H9 (cell line): ENCODE results near the gene SKIDA1. TPM values are rescaled to one million over a fixed set of nuclear protein-coding genes. Genes with fewer than 3 reads are reported as not detected.

ENCODE experiments used
- DNase-seq: peaks from one replicate; pipeline ENCODE4 v3.0.0-alpha.2; 2017
- H2AFZ ChIP-seq: one replicate; pipeline ENCODE4 v1.6.1; 2013; ENCODE audit warnings: mild to moderate bottlenecking, low read length, control low read depth, moderate library complexity
- H2AK5ac ChIP-seq: 2 replicates; pipeline ENCODE4 v1.6.1; 2013; ENCODE audit warnings: low read length, control low read depth, mixed read lengths; ENCODE audit not compliant: insufficient read length
- H2BK120ac ChIP-seq: one replicate; pipeline ENCODE4 v1.6.1; 2013; ENCODE audit warnings: low read depth, mild to moderate bottlenecking, low read length, control low read depth, inconsistent platforms; ENCODE audit not compliant: poor library complexity, severe bottlenecking
- H2BK12ac ChIP-seq: 2 replicates; pipeline ENCODE4 v1.6.1; 2013; ENCODE audit warnings: low read length, control low read depth, mixed read lengths, low read depth; ENCODE audit not compliant: insufficient read length
- H2BK15ac ChIP-seq: 2 replicates; pipeline ENCODE4 v1.6.1; 2013; ENCODE audit warnings: low read depth, low read length, control low read depth
- H2BK20ac ChIP-seq: one replicate; pipeline ENCODE4 v1.6.1; 2013; ENCODE audit warnings: low read depth, mild to moderate bottlenecking, low read length, control low read depth, inconsistent platforms; ENCODE audit not compliant: poor library complexity, severe bottlenecking
- H2BK5ac ChIP-seq: 2 replicates; pipeline ENCODE4 v1.6.1; 2013; ENCODE audit warnings: low read length, control low read depth, mixed read lengths; ENCODE audit not compliant: insufficient read length
- H3K14ac ChIP-seq: 2 replicates; pipeline ENCODE4 v1.6.1; 2013; ENCODE audit warnings: low read length, control low read depth; ENCODE audit not compliant: insufficient read depth
- H3K18ac ChIP-seq: 2 replicates; pipeline ENCODE4 v1.6.1; 2013; ENCODE audit warnings: low read depth, mild to moderate bottlenecking, mixed read lengths, low read length, control low read depth; ENCODE audit not compliant: insufficient read length
- H3K23ac ChIP-seq: 2 replicates; pipeline ENCODE4 v1.6.1; 2013; ENCODE audit warnings: low read length, control low read depth, mixed read lengths, low read depth; ENCODE audit not compliant: insufficient read length
- H3K23me2 ChIP-seq: 2 replicates; pipeline ENCODE4 v1.6.1; 2013; ENCODE audit warnings: low read depth, mild to moderate bottlenecking, mixed read lengths, low read length, control low read depth; ENCODE audit not compliant: insufficient read length, poor library complexity, severe bottlenecking
- H3K27ac ChIP-seq: 2 replicates; pipeline ENCODE4 v1.5.1; 2013; ENCODE audit warnings: low read length, control low read depth, mixed read lengths, low read depth; ENCODE audit not compliant: insufficient read length
- H3K27me3 ChIP-seq: 2 replicates; pipeline ENCODE4 v1.6.1; 2013; ENCODE audit warnings: low read length, control low read depth, inconsistent platforms; ENCODE audit not compliant: insufficient read depth
- H3K4ac ChIP-seq: 2 replicates; pipeline ENCODE4 v1.6.1; 2013; ENCODE audit warnings: low read depth, mild to moderate bottlenecking, control low read depth, inconsistent platforms, low read length, moderate library complexity
- H3K4me1 ChIP-seq: 2 replicates; pipeline ENCODE4 v1.6.1; 2013; ENCODE audit warnings: low read length, control low read depth, inconsistent platforms; ENCODE audit not compliant: insufficient read depth
- H3K4me2 ChIP-seq: 2 replicates; pipeline ENCODE4 v1.6.1; 2013; ENCODE audit warnings: low read length, control low read depth, mixed read lengths; ENCODE audit not compliant: insufficient read length, insufficient read depth
- H3K56ac ChIP-seq: 2 replicates; pipeline ENCODE4 v1.6.1; 2013; ENCODE audit warnings: low read depth, mild to moderate bottlenecking, mixed read lengths, low read length, control low read depth; ENCODE audit not compliant: insufficient read length
- H3K79me1 ChIP-seq: 2 replicates; pipeline ENCODE4 v1.6.1; 2013; ENCODE audit warnings: low read depth, mild to moderate bottlenecking, moderate library complexity, low read length, control low read depth, inconsistent platforms; ENCODE audit not compliant: insufficient read depth, poor library complexity, severe bottlenecking
- H3K79me2 ChIP-seq: 2 replicates; pipeline ENCODE4 v1.6.1; 2013; ENCODE audit warnings: low read length, control low read depth, inconsistent platforms; ENCODE audit not compliant: insufficient read depth
- H3K9ac ChIP-seq: 2 replicates; pipeline ENCODE4 v1.6.1; 2013; ENCODE audit warnings: low read length, control low read depth, mixed read lengths; ENCODE audit not compliant: insufficient read length; ENCODE audit errors: extremely low read depth
- H3K9me3 ChIP-seq: one replicate; pipeline ENCODE4 v1.6.1; 2013; ENCODE audit warnings: low read depth, low read length, inconsistent platforms; ENCODE audit not compliant: control insufficient read depth
- H3T11ph ChIP-seq: one replicate; pipeline ENCODE4 v1.6.1; 2013; ENCODE audit warnings: mild to moderate bottlenecking, low read length, control low read depth, inconsistent platforms
- H4K20me1 ChIP-seq: one replicate; pipeline ENCODE4 v1.6.1; 2013; ENCODE audit not compliant: control insufficient read depth, insufficient read length, insufficient read depth
- H4K5ac ChIP-seq: 2 replicates; pipeline ENCODE4 v1.6.1; 2013; ENCODE audit warnings: low read depth, mild to moderate bottlenecking, mixed read lengths, low read length, control low read depth; ENCODE audit not compliant: insufficient read length
- H4K8ac ChIP-seq: replicated peaks from 2 replicates; pipeline ENCODE4 v1.6.1; 2013; ENCODE audit warnings: low read length, control low read depth, mixed read lengths, low read depth; ENCODE audit not compliant: insufficient read length
- H4K91ac ChIP-seq: 2 replicates; pipeline ENCODE4 v1.6.1; 2013; ENCODE audit warnings: low read depth, mild to moderate bottlenecking, moderate library complexity, mixed read lengths, low read length, control low read depth; ENCODE audit not compliant: insufficient read length
- H3K27ac Mint-ChIP-seq, 3 experiments: 2 replicates in 2 of 3; 3 replicates in 1 of 3; pipeline ENCODE4 v1.8.0; 2020 to 2021; ENCODE audit warnings: mixed read lengths in 3 of 3, mild to moderate bottlenecking in 1 of 3, moderate library complexity in 1 of 3
- H3K27me3 Mint-ChIP-seq: 2 replicates; pipeline ENCODE4 v1.8.0; 2021; ENCODE audit warnings: low read depth, mild to moderate bottlenecking, moderate library complexity, mixed read lengths
- H3K36me3 Mint-ChIP-seq, 3 experiments: 2 replicates in 2 of 3; 3 replicates in 1 of 3; pipeline ENCODE4 v1.8.0; 2020 to 2021; ENCODE audit warnings: low read depth in 3 of 3, mixed read lengths in 3 of 3; ENCODE audit not compliant: insufficient read depth in 1 of 3
- H3K4me1 Mint-ChIP-seq, 2 experiments: 2 replicates each; pipeline ENCODE4 v1.8.0; 2020; ENCODE audit warnings: mixed read lengths in 2 of 2
- H3K4me3 Mint-ChIP-seq, 2 experiments: 2 replicates in 1 of 2; 3 replicates in 1 of 2; pipeline ENCODE4 v1.8.0; 2020 to 2021; ENCODE audit warnings: mild to moderate bottlenecking in 2 of 2, mixed read lengths in 2 of 2, moderate library complexity in 1 of 2
- H3K9me3 Mint-ChIP-seq, 2 experiments: 2 replicates in 1 of 2; 3 replicates in 1 of 2; pipeline ENCODE4 v1.8.0; 2020; ENCODE audit warnings: mild to moderate bottlenecking in 2 of 2, mixed read lengths in 2 of 2, moderate library complexity in 1 of 2
- CTCF ChIP-seq: fragments of 200-600 bp; sonication (generic); conservative IDR thresholded peaks from 3 replicates; pipeline ENCODE4 v1.8.0; 2021; ENCODE audit warnings: antibody characterized with exemption, mild to moderate bottlenecking
- WGBS: extraction: QIAGEN DNeasy Blood & Tissue Kit; methylation state at CpG from one replicate; pipeline ENCODE4 v1.1.7; 2013; ENCODE audit warnings: missing lambda C conversion rate, low lambda C conversion rate, mixed read lengths; ENCODE audit not compliant: insufficient read length; ENCODE audit errors: extremely low coverage; 5-methylcytosine and 5-hydroxymethylcytosine counted together
- total RNA-seq: library from RNA; stranded (reverse); gene quantifications from 2 replicates; pipeline ENCODE4 v1.2.1, GENCODE V29; 2021

SKIDA1 gene
- total RNA-seq, 1 experiment from 2014 or later = 5.9 TPM

- no peak overlapping the region for H3K56ac ChIP-seq
- H2BK5ac ChIP-seq = no peak overlapping the region
- peaks cover 6% of the 10 kb centered on the region for H3K79me1 ChIP-seq
- H2BK12ac ChIP-seq = no peak overlapping the region
- H3K23me2 ChIP-seq = no peaks in the 10 kb centered on the region
- H3K23ac ChIP-seq = no peak overlapping the region
- H4K5ac ChIP-seq = no peak overlapping the region
- whole genome bisulfite sequencing = no CpG with 5 or more reads among the region's 8 CpGs
- no peak overlapping the region for H3K18ac ChIP-seq
- no peak overlapping the region for H4K91ac ChIP-seq
- Mint-ChIP-seq H3K9me3 (no peaks in the 10 kb centered on the region), H3K4me1 (peaks cover 13 to 27% of the 10 kb centered on the region in 2 experiments), H3K27me3 (no peaks in the 10 kb centered on the region), H3K4me3 (no peak overlapping the region), H3K27ac (peak overlapping the region in 1 of 3 experiments; percentile 28; a peak in 3 of 7 replicates), H3K36me3 (peaks cover 43 to 84% (median 83%) of the 10 kb centered on the region in 3 experiments)
- H3K4me2 ChIP-seq = no peak overlapping the region
- H2AFZ ChIP-seq = no peak overlapping the region
- no peak overlapping the region for H2BK120ac ChIP-seq
- H3K79me2 ChIP-seq = peaks cover 13% of the 10 kb centered on the region; the same call in 1 of the 2 replicates
- TF ChIP-seq CTCF = no peak
- H3T11ph ChIP-seq = no peak overlapping the region
- H3K4me1 ChIP-seq = no peaks in the 10 kb centered on the region
- no peak overlapping the region for H4K8ac ChIP-seq
- no peak overlapping the region for H2BK20ac ChIP-seq
- H2BK15ac ChIP-seq = no peak overlapping the region
- no peak overlapping the region for H3K9ac ChIP-seq
- no peak overlapping the region for H3K4ac ChIP-seq
- no peak for DNase-seq
- no peak overlapping the region for H2AK5ac ChIP-seq
- no peak overlapping the region for H3K14ac ChIP-seq
- H4K20me1 ChIP-seq = no peaks in the 10 kb centered on the region
- H3K27ac ChIP-seq = no peak overlapping the region
- H3K27me3 ChIP-seq = no peaks in the 10 kb centered on the region
- no peaks in the 10 kb centered on the region for H3K9me3 ChIP-seq
Observed at GRCh38 chr10:21556527-21556926, 31.0 kb upstream of the SKIDA1 start.
